NCI-H2227 (cell line): Measurements from ENCODE around the gene LYPD6.

ENCODE experiments used
- DNase-seq: peaks from one replicate; lab custom pipeline; 2025; ENCODE audit not compliant: unreplicated experiment; lab: John Stamatoyannopoulos, UW

Gene LYPD6

DNA sequence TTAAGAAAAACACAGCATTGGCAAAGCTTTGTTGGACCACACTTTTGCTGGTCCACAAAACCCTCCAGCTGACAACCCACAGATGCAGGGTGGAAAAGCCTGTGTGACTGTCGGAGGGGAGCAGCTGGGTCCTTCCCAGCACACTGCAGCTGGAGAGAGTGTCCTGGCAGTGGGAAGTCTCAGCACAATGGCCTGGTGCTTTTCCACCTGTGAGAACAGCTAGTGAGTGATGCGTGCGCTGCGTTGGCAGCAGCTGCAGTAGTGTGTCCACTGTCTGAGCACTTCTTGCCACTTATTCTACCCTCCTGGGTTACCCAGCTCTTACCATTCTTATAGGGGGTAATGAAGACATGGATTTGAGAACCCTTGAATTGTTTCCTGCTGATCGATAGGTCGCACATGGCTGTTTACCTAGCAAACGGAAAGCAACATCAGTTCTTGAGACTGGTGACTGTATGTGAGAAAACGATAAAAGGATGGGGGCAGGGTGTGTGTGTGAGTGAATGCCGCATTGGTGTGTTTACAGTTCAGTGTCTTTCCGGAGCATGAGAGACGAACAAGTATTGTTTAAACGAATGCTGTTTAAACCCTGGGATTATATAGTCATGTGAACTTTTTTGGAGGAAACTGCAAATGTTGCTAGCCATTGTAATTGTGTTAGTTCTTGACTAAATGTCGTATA, 69.7 kb downstream of the LYPD6 start:
- peak; percentile 67 for DNase-seq

DNA sequence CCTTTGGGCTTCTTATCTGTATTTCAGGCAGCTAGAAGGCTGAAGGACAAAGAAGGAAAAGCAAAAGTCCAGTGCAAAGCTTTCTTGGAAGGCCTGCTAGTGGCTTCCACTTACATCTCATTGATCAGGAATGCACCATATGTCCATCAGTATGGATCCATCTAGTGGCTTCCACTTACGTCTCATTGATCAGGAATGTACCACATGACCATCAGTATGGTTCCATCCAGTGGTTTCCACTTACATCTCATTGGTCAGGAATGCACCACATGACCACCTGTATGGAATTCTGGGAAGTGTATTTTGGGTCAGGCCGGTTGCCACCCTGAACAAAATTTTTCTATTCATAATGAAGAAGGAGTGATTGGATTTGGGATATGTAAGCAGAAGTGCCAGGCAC, 70.6 kb downstream of the LYPD6 start:
- DNase-seq, result no peak

- no peak for DNase-seq
Observed at GRCh38 chr2:149409506-149409905, 79.1 kb downstream of the LYPD6 start.

DNA sequence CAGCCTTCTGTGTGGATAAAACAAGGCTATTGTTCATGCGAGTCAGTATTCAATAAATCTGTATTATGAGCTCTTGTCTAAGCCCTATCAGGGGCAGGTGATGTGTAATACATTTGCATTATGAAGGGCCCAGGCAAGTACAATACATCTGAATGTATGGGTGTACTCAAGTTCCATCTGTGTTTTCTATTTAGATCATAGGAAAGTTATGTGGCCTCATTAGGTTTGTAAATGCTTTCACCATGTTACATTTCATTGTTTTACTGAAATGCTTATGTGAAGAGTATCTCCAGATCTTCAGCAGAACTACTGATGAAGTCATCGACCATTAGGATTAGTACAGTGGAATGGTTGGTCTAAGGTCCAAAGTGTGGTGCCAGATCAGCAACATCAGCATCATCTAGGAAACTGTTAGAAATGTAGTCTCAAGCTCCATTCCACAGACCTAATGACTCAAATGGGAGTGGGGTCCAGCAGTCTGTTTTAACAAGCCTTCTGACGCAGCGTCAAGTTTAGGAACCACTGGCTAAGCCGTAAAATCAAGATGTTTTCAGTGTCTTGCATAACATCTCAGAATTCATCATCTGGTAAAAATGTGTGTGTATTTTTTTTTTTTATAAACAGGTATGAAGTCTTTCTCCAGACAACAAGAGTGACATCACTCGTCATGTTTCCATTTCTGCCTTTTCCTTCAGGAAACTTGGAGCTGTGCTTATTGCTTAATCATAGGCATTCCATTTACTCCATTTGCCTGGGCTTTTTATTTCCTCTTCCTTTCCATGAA, 80.5 kb downstream of the LYPD6 start:
- no peak for DNase-seq

GRCh38 chr2:149413487-149413886, 83.1 kb downstream of the LYPD6 start:
- no peak for DNase-seq

GRCh38 chr2:149415086-149415485, 84.7 kb downstream of the LYPD6 start:
- no peak for DNase-seq

GRCh38 chr2:149418065-149418464, 87.7 kb downstream of the LYPD6 start:
- no peak for DNase-seq

GRCh38 chr2:149420053-149420963, 89.9 kb downstream of the LYPD6 start:
- DNase-seq, result no peak

GRCh38 chr2:149421791-149422190, 91.4 kb downstream of the LYPD6 start:
- DNase-seq, result no peak

DNA sequence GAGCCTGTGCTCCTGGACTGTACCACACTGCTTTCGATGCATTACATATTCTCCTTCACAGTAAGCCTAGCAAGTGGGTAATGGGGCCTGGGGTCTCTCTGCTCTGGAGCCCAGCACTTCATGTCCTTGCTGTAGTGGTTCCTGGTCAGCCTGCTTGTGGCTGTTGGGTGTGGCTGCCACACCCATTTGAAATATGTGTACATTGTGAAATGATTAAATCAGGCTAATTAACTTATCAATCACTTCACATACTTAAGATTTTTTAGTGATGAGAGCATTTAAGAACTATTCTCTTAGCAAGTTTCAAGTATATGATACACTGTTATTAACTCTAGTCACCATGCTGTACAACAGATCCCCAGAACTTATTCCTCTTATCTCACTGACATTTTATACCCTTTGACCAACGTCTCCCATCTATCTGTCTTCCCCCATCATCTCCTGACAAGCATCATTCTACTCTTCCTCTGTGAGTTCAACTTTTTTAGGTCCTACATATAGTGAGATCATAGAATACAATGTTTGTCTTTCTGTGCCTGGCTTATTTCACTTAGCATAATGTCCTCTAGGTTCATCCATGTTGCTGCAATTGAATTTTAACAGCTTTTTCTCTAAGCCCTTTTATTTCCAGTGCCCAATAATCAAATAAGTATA, 92.1 kb downstream of the LYPD6 start:
- DNase-seq, result no peak

DNA sequence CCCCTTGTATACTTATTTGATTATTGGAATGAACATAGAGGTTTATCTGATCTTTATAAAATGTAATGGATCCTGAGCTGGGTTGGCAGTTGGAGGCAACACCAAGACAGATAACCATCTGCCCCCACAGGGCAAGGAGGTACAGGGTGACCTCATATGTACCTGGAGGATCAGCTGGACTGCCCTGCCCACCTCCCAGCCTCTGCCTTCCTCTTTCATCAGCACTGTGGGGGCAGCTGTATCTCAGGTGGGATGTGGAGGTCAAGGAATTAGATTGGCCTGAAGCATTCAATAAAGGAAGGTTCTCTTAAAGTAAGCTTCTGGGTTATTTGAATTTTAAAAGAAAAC, 92.6 kb downstream of the LYPD6 start:
- no peak for DNase-seq

GRCh38 chr2:149423630-149424029, 93.2 kb downstream of the LYPD6 start:
- no peak for DNase-seq

DNA sequence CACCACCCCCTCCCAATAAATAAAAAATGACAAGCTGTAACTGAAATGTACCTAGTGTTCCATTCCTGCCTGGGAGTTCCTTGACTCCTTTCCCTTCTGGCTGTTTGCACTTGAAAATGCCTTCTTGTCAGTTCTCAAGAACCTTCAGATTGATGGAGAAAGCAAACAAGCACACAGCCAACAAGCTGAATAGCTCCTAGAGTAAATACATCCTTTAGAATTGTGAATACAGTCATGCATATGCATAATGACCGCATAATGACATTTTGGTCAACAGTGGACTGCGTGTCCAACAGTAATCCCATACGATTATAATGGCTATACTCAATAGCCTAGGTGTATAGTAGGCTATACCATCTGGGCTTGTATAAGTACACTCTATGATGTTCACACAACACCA, 97.0 kb downstream of the LYPD6 start:
- DNase-seq, result no peak

DNA sequence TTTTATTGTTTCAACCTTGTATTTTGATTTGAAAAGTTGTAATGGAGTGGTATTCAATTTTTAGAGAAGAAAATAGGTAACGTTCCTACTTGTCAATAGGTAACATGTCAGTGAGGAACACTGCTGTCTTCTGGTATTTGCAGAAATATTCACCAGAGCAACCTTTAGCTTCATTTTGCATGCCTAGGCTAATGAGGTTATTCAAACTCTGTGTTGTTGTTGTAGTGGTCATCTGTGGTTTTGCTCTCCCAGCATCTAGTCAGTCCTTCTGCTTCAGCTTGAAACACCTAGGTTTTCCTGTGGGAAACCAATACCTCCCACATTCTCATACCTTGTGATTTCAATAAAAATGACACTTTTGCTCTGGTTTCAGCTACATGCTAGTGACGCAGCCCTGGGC, 98.4 kb downstream of the LYPD6 start:
- DNase-seq, result no peak

DNA sequence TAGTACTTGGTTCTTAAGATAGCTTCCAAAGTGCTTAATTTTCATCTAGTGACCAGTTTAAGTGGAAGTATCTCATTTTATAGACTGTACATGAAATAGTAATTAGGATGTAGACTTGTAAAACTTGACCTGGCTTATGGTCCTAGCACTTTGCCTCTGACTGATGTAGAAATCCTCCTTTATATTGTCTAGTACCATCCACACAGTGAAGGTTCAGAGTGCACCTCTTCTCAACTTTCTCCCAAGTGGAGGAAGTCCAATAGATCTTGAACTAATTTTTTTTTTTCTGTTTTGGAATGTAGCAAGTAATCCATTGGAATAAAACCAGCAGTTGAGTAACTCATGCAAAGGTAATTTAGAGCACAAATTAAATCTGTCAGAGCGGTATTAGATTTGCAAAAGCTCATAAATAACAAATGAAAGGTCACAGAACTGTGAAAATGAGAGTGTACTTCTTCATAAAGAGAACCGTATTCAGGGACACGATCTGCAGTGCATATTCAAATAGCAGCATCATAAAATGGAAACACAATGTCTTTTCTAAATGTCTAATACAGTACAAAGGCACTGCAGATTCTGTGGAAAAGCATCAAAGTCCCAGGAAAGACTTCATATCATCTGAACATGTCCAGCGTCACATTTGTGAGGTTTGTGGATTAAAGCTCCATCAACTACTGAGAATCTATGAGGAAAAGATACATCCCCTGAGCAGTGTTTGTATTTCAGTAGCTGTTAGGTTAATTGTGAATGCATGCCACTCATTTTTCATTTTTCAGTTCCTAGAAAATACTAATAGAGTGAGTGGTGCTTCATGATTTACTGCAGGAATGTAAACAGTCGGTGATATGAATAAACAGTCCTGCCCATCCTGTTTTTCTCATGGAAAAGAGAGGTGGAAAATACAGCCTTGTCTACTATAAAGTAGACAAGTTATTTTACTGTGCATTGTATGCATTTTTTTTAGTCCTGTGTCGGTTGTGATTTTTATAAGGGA, 100.7 kb downstream of the LYPD6 start:
- DNase-seq, result no peak

DNA sequence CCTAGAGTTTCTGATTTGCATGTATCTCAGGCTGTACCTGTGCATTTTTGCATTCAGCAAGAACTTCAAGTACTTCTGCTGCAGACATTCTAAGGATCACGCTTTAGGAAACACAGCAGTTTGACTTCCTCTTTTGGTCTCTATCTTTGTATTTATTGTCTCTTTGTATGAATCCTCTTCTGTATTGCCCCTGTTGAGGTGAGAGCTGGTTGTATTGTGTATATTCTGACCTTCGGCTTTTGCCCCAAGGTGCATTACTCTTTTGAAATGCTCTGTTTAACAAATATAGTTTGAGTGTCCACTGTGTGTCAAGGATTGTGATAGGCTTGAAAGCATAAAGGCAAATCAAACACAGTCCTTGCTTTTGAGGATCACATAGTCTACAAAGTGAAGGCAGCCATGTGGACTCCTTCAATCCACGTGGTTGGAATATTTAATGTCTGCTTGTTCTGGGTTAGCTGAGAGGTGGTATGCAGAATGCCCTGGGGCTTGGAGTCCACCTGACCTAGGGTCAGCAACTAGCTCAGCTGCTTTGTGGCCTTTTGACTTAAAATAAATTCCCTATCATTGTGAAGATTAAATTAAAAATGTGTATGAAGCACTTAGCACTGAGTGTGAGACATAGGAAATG, 108.1 kb downstream of the LYPD6 start:
- no peak for DNase-seq

DNA sequence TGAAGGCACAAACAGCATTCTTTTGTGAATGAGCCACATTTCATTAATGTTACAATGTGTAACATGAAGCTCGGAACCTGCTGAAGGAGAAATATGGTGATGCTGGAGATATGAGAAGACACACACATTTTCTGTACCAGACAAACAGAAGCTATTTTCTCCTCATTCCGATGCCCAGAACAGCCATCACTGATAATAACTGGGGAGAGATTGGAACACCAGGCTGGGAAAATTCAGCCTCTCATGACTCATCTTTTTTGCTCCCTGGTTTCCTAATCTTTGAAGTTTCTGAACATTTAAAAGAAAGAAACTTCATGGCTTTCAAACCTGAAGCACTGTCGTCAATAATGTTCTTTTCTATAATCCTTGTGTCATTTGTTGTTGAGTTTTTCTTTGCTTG, 110.9 kb downstream of the LYPD6 start:
- DNase-seq, result no peak

DNA sequence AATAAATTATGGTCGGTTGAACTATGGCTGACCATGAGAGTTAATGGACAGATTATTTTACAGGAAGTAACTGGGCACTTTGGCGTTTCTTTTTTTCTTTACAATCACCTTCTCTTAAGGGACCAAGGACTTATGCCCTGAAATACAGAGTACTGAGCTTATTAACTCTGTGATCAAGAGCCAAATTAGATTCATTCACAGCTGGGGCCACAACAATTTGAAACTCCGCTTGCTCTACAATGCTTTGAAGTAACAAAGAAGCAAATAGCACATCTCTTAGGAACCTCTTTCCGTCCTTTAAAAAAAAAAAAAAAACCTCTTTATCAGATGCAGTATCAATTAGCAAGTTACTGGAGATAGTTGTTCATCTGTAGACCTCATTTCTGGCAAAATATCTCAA, 112.0 kb downstream of the LYPD6 start:
- no peak for DNase-seq

DNA sequence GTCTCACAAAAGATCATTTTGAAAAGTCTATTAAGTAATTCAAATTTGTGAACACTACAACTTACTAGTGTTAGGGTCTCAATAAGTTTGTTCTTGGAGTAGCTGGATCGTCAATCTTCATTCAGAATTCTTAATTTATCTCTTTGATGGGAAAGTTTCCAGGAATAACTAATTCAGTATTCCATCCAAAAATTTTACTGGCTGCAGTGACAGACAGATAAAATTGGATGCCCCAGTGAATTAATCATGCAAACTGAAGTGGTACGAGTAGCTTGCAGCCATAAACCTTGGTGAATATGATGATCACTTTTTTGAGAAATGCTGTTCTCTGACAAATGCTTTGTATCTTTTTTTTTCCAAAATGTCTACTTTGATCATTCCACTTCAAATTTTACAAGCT, 112.8 kb downstream of the LYPD6 start:
- DNase-seq, result no peak

GRCh38 chr2:149446748-149447147, 116.4 kb downstream of the LYPD6 start:
- DNase-seq, result no peak
